Middle frontal gyrus (tissue), 1 donor: Measurements from ENCODE around the gene LSM10.

Source experiments
- DNase-seq: peaks from one replicate; pipeline ENCODE4 v3.0.0-alpha.2; 2015; ENCODE audit warnings: low spot score; ENCODE audit errors: extremely low spot score

The LSM10 gene

GRCh38 chr1:36351227-36351977, 46.3 kb downstream of the LSM10 start:
- no peak for DNase-seq

- DNase-seq, result no peak
Observed at GRCh38 chr1:36350659-36351226, 47.0 kb downstream of the LSM10 start.

- DNase-seq, result no peak
Observed at GRCh38 chr1:36349839-36350238, 47.9 kb downstream of the LSM10 start.

GRCh38 chr1:36349241-36349671, 48.5 kb downstream of the LSM10 start:
- no peak for DNase-seq

GRCh38 chr1:36346741-36347370, 50.9 kb downstream of the LSM10 start:
- DNase-seq, result no peak

GRCh38 chr1:36345353-36345752, 52.4 kb downstream of the LSM10 start:
- DNase-seq, result no peak

GRCh38 chr1:36344395-36344680, 53.4 kb downstream of the LSM10 start:
- DNase-seq, result no peak

GRCh38 chr1:36343651-36344394, 53.9 kb downstream of the LSM10 start:
- no peak for DNase-seq
